ENCODE measurements around the gene C1orf226. TPM values are rescaled to one million over a fixed set of nuclear protein-coding genes. Genes with fewer than 3 reads are reported as not detected.

The C1orf226 gene
- total RNA-seq, 1 donor from 2014 or later: 9.8 TPM

GRCh38 chr1:162400790-162401355 lies 19.3 kb downstream of the C1orf226 start:
- Mint-ChIP-seq H3K27me3 (ENCODE audit: low read depth) (peaks cover 21% of the 10 kb centered on the region), H3K4me3 (no peak overlapping the region), H3K36me3 (ENCODE audit: low read depth) (no peaks in the 10 kb centered on the region), H3K4me1 (peaks cover 16% of the 10 kb centered on the region), H3K27ac (ENCODE audit: unreplicated experiment) (no peak overlapping the region), H3K9me3 (no peaks in the 10 kb centered on the region)
- no peak for DNase-seq (ENCODE audit: low read depth, low spot score)
- TF ChIP-seq, protein P1, sequence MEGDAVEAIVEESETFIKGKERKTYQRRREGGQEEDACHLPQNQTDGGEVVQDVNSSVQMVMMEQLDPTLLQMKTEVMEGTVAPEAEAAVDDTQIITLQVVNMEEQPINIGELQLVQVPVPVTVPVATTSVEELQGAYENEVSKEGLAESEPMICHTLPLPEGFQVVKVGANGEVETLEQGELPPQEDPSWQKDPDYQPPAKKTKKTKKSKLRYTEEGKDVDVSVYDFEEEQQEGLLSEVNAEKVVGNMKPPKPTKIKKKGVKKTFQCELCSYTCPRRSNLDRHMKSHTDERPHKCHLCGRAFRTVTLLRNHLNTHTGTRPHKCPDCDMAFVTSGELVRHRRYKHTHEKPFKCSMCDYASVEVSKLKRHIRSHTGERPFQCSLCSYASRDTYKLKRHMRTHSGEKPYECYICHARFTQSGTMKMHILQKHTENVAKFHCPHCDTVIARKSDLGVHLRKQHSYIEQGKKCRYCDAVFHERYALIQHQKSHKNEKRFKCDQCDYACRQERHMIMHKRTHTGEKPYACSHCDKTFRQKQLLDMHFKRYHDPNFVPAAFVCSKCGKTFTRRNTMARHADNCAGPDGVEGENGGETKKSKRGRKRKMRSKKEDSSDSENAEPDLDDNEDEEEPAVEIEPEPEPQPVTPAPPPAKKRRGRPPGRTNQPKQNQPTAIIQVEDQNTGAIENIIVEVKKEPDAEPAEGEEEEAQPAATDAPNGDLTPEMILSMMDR (conservative IDR thresholded peaks at IDR 0.05): no peak

- TF ChIP-seq, protein P1 (conservative IDR thresholded peaks at IDR 0.05): no peak
- Mint-ChIP-seq H3K9me3 (no peaks in the 10 kb centered on the region), H3K4me1 (peaks cover 6% of the 10 kb centered on the region), H3K27me3 (ENCODE audit: low read depth) (peaks cover 2% of the 10 kb centered on the region), H3K36me3 (ENCODE audit: low read depth) (no peaks in the 10 kb centered on the region), H3K27ac (ENCODE audit: unreplicated experiment) (no peak overlapping the region), H3K4me3 (no peak overlapping the region)
- no peak for DNase-seq (ENCODE audit: low read depth, low spot score)
Observed at GRCh38 chr1:162404550-162405160, 23.1 kb downstream of the C1orf226 start.

DNA sequence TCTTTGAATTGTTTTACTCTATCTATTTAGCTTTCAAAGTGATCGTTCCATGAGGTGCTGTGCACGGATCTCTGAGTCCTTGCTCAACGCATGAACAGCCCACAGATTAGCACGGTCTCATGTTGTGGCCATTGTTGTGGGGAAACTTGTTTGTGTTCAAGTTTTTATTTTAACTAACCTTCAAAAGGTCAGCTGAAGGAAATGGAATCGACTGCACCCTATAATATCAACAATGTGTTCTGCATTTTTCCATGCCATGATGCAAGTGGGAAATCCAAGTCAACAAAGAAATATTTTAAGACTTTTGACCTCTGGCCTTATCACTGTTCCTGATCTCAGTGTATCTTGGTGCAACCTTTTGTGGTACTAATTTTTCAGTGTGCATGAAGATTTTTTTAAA lies 24.3 kb downstream of the C1orf226 start:
- Mint-ChIP-seq H3K27me3 (ENCODE audit: low read depth) (no peaks in the 10 kb centered on the region), H3K27ac (ENCODE audit: unreplicated experiment) (no peak overlapping the region), H3K4me3 (no peak overlapping the region), H3K9me3 (no peaks in the 10 kb centered on the region), H3K36me3 (ENCODE audit: low read depth) (no peaks in the 10 kb centered on the region), H3K4me1 (peaks cover 3% of the 10 kb centered on the region)
- TF ChIP-seq, protein P1 (conservative IDR thresholded peaks at IDR 0.05): no peak
- DNase-seq (ENCODE audit: low read depth, low spot score): no peak

GRCh38 chr1:162406811-162407210 lies 25.3 kb downstream of the C1orf226 start:
- Mint-ChIP-seq H3K4me3 (no peak overlapping the region), H3K27me3 (ENCODE audit: low read depth) (no peaks in the 10 kb centered on the region), H3K9me3 (no peaks in the 10 kb centered on the region), H3K4me1 (no peaks in the 10 kb centered on the region), H3K36me3 (ENCODE audit: low read depth) (no peaks in the 10 kb centered on the region), H3K27ac (ENCODE audit: unreplicated experiment) (no peak overlapping the region)
- TF ChIP-seq, protein P1 (conservative IDR thresholded peaks at IDR 0.05): no peak
- DNase-seq (ENCODE audit: low read depth, low spot score): no peak

DNA sequence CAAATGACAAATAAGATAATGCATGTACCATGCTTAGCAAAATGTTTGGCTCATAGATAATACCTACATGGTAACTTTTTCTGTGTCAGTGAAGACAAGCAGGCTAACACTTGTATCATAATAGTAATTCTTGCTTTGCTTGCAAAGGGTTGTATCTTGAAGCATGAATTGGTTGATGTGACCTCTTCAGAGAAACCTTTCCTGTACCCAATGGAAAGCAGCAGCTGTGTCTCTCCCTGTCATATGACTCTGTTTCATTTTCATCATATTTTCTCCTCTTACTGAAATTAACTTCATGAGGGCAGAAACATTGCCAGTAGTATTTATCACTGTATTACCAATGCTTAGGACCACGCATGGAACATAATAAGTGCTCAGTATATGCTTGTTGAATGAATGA lies 26.0 kb downstream of the C1orf226 start:
- no peak for DNase-seq (ENCODE audit: low read depth, low spot score)
- TF ChIP-seq, protein P1 (conservative IDR thresholded peaks at IDR 0.05): no peak
- Mint-ChIP-seq H3K27me3 (ENCODE audit: low read depth) (no peaks in the 10 kb centered on the region), H3K36me3 (ENCODE audit: low read depth) (no peaks in the 10 kb centered on the region), H3K27ac (ENCODE audit: unreplicated experiment) (no peak overlapping the region), H3K4me3 (no peak overlapping the region), H3K4me1 (no peaks in the 10 kb centered on the region), H3K9me3 (no peaks in the 10 kb centered on the region)
